Measurements from ENCODE around the gene PARS2. TPM values are rescaled to one million over a fixed set of nuclear protein-coding genes. Genes with fewer than 3 reads are reported as not detected.

PARS2 gene
- polyA plus RNA-seq, 2 of the 4 experiments (the other 2 are of a cell fraction), result 2.3 to 2.9 TPM

DNA sequence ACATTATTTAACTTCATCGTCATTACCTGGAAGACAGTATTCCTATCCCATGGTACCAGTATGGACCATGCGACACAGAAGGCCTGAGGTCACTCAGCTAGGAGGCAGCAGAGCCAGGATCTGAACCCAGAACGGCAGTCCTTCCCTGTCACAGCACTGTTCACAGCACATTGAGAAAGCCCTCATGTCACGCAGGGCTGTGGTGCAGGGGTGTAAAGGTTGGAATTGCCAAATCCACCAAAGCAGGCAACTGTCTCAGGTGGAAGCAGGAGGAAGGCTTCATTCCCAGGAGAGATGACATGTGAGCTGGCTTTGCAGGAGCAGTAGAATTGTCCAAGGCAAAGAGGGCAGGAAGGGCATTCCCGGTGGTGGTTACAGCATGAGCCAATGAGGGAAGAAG lies 46.7 kb upstream of the PARS2 start:
- DNase-seq (ENCODE audit: low read depth in 1 of 2, low spot score in 1 of 2), result no peak
- POLR2A ChIA-PET, result no interaction called here
- H3K9me3 ChIP-seq, result no peaks in the 10 kb centered on the region

DNA sequence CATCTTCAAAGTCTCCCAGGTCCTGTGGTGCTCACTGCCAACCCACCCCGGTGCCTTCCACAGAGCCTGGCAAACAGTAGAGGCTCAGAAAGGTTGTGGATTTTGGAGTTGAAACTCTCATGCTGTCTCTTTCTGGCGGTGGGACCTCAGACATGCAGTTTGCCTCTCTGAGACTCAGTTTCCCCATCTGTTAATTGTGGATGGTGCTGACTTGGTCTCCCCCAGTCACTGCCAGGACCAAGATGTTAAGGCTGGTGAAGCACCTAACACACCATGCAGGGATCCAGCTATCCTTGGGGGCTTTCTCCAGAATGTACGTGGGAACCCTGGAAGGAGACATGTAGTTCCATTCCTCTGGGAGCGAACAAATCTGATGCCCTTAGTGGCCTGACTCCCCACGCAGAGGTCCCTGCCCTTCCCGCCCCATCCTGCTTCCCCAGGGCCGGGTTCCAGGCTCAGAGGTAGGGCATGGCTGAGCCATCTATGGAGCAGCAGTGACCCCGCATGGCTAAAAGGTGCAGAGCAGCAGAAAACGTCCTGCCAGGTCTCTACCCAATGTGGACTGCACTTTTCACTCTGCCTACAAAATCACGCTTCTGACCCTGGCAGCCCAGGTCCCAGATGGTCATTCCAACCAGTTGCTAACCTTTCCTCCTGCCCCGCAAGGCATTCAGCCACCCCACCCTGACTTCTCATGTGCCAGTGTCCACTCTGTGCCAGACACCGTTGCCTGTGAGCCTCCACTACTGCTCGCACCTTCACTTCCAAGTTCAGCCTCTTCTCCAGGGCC lies 46.0 kb upstream of the PARS2 start:
- Histone ChIP-seq H3K9me3 (no peaks in the 10 kb centered on the region), H3K27ac (peak overlapping the region in 1 of 2 experiments; percentile 42; a peak in 1 of 6 replicates), H3K4me1 (peaks cover 15% of the 10 kb centered on the region), H3K4me2 (no peak overlapping the region), H3K4me3 (no peak overlapping the region)
- no peak for FAIRE-seq
- peak; percentile 44 to 71 for DNase-seq (ENCODE audit: low read depth in 1 of 2, low spot score in 1 of 2)
- peak; percentile 88 to 97 for ATAC-seq
- CTCF ChIA-PET, result interaction anchor here (0.6 to 1.8 kb wide), 20 partner anchors 9 to 1613 kb away, joined by 3 to 8 read pairs (median 3); no protein-coding TSS in a partner anchor
- TF ChIP-seq, protein P1, sequence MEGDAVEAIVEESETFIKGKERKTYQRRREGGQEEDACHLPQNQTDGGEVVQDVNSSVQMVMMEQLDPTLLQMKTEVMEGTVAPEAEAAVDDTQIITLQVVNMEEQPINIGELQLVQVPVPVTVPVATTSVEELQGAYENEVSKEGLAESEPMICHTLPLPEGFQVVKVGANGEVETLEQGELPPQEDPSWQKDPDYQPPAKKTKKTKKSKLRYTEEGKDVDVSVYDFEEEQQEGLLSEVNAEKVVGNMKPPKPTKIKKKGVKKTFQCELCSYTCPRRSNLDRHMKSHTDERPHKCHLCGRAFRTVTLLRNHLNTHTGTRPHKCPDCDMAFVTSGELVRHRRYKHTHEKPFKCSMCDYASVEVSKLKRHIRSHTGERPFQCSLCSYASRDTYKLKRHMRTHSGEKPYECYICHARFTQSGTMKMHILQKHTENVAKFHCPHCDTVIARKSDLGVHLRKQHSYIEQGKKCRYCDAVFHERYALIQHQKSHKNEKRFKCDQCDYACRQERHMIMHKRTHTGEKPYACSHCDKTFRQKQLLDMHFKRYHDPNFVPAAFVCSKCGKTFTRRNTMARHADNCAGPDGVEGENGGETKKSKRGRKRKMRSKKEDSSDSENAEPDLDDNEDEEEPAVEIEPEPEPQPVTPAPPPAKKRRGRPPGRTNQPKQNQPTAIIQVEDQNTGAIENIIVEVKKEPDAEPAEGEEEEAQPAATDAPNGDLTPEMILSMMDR (IDR thresholded peaks at IDR 0.05), result peak; percentile 73
- TF ChIP-seq RAD21 (conservative IDR thresholded peaks at IDR 0.05 in 1 of 2, IDR thresholded peaks at IDR 0.05 in 1 of 2), result peak; percentile 89 to 93
- TF ChIP-seq SMC3 (IDR thresholded peaks at IDR 0.05), result peak; percentile 82
- no peak for TF ChIP-seq ZSCAN20 (CRISPR knock-in tag; IDR thresholded peaks at IDR 0.05)
- WGBS (ENCODE audit: missing lambda C conversion rate), result 44% methylated on average over 8 of the region's 13 CpGs
- POLR2A ChIA-PET, result no interaction called here

More for the DNA sequence above, 46.7 kb upstream of the PARS2 start:
- Histone ChIP-seq H3K27ac (no peak overlapping the region), H3K4me1 (peaks cover 15% of the 10 kb centered on the region), H3K4me2 (no peak overlapping the region), H3K4me3 (no peak overlapping the region)
- FAIRE-seq (no peak), ATAC-seq (no peak)
- 84% methylated on average over 3 of the region's 5 CpGs for WGBS (ENCODE audit: missing lambda C conversion rate)
- CTCF ChIA-PET, result interaction anchor here (0.7 to 1.0 kb wide), 3 partner anchors 46 to 740 kb away, joined by 3 read pairs; no protein-coding TSS in a partner anchor
- TF ChIP-seq EP300 (IDR thresholded peaks at IDR 0.05) (no peak), MAZ (IDR thresholded peaks at IDR 0.05; ENCODE audit: borderline replicate concordance, low read depth, low read length) (no peak), HOXA7 (CRISPR knock-in tag; IDR thresholded peaks at IDR 0.05) (no peak), KDM1A (IDR thresholded peaks at IDR 0.05; ENCODE audit: low read depth) (no peak), RAD21 (conservative IDR thresholded peaks at IDR 0.05 in 1 of 2, IDR thresholded peaks at IDR 0.05 in 1 of 2) (no peak), EHMT2 (IDR thresholded peaks at IDR 0.05; ENCODE audit: low read depth) (no peak), ZNF302 (CRISPR knock-in tag; IDR thresholded peaks at IDR 0.05) (no peak), MAFK (IDR thresholded peaks at IDR 0.05; ENCODE audit: partially characterized antibody) (no peak), CEBPB (IDR thresholded peaks at IDR 0.05) (no peak)
- TF ChIP-seq, protein P2, sequence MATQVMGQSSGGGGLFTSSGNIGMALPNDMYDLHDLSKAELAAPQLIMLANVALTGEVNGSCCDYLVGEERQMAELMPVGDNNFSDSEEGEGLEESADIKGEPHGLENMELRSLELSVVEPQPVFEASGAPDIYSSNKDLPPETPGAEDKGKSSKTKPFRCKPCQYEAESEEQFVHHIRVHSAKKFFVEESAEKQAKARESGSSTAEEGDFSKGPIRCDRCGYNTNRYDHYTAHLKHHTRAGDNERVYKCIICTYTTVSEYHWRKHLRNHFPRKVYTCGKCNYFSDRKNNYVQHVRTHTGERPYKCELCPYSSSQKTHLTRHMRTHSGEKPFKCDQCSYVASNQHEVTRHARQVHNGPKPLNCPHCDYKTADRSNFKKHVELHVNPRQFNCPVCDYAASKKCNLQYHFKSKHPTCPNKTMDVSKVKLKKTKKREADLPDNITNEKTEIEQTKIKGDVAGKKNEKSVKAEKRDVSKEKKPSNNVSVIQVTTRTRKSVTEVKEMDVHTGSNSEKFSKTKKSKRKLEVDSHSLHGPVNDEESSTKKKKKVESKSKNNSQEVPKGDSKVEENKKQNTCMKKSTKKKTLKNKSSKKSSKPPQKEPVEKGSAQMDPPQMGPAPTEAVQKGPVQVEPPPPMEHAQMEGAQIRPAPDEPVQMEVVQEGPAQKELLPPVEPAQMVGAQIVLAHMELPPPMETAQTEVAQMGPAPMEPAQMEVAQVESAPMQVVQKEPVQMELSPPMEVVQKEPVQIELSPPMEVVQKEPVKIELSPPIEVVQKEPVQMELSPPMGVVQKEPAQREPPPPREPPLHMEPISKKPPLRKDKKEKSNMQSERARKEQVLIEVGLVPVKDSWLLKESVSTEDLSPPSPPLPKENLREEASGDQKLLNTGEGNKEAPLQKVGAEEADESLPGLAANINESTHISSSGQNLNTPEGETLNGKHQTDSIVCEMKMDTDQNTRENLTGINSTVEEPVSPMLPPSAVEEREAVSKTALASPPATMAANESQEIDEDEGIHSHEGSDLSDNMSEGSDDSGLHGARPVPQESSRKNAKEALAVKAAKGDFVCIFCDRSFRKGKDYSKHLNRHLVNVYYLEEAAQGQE (IDR thresholded peaks at IDR 0.05), result no peak

DNA sequence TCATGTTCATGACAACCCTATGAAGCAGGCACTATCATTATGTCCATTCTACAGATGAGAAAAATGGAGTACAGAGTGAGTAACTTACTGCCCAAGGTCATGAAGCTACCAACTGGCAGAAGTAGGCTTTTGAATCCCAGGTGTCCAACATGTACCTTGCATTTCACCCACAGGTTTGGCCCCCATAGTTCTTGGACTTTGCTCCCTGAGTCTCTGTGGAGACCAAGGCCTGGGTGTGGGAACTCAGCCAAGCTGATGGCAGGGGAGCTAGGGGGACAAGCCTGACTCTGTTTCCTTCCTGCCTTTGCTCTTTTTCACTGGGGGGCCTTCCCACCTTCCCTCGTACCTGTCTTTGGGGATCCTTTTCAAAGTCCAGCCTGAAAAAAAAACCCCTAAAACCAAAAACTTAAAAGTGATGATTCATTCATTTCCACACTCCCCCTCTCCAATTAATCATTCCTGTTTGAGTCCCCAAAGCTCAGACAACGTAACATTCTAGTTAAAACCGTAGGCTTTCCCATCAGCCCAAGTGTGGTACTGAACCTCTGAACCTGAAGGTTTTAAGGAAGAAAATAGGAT lies 45.3 kb upstream of the PARS2 start:
- DNase-seq (ENCODE audit: low read depth in 1 of 2, low spot score in 1 of 2), result no peak
- Histone ChIP-seq H3K4me3 (no peak overlapping the region), H3K4me2 (no peak overlapping the region), H3K9me3 (no peaks in the 10 kb centered on the region), H3K27ac (peak overlapping the region in 1 of 2 experiments; percentile 42; a peak in 1 of 6 replicates), H3K4me1 (peaks cover 17% of the 10 kb centered on the region)
- 61% methylated on average over 3 of the region's 3 CpGs for WGBS (ENCODE audit: missing lambda C conversion rate)
- no peak for ATAC-seq
- TF ChIP-seq MAFK (IDR thresholded peaks at IDR 0.05; ENCODE audit: partially characterized antibody), result peak; percentile 21
- TF ChIP-seq RNF2 (IDR thresholded peaks at IDR 0.05; ENCODE audit: borderline replicate concordance, low read depth), result no peak
- TF ChIP-seq EP300 (IDR thresholded peaks at IDR 0.05), result no peak
- no peak for FAIRE-seq
- ChIA-PET CTCF (interaction anchor here (0.6 to 1.8 kb wide), 20 partner anchors 8 to 1612 kb away, joined by 3 to 8 read pairs (median 3); no protein-coding TSS in a partner anchor), POLR2A (no interaction called here)

All from A549 (cell line).